CD4-positive, alpha-beta T cell treated with Interleukin-17A for 4 hours (primary cell): ENCODE results near the gene LTB4R2.

ENCODE experiments used
- DNase-seq: peaks from one replicate; pipeline ENCODE4 v3.0.0-alpha.2; 2020; ENCODE audit warnings: mixed read lengths

The LTB4R2 gene

GRCh38 chr14:24277606-24278321, 32.2 kb upstream of the LTB4R2 start:
- DNase-seq = no peak

- no peak for DNase-seq
Observed at GRCh38 chr14:24278424-24278823, 31.5 kb upstream of the LTB4R2 start.

GRCh38 chr14:24279301-24280186, 30.4 kb upstream of the LTB4R2 start:
- peak; percentile 53 for DNase-seq

GRCh38 chr14:24280797-24281460, 29.0 kb upstream of the LTB4R2 start:
- no peak for DNase-seq

- DNase-seq = no peak
Observed at GRCh38 chr14:24281636-24282035, 28.3 kb upstream of the LTB4R2 start.

GRCh38 chr14:24282736-24283135, 27.2 kb upstream of the LTB4R2 start:
- DNase-seq = no peak

GRCh38 chr14:24283796-24284460, 26.0 kb upstream of the LTB4R2 start:
- DNase-seq = no peak

GRCh38 chr14:24284501-24285035, 25.4 kb upstream of the LTB4R2 start:
- DNase-seq = no peak

- no peak for DNase-seq
Observed at GRCh38 chr14:24285351-24285750, 24.6 kb upstream of the LTB4R2 start.

- no peak for DNase-seq
Observed at GRCh38 chr14:24286996-24287395, 22.9 kb upstream of the LTB4R2 start.

- no peak for DNase-seq
Observed at GRCh38 chr14:24289649-24290280, 20.2 kb upstream of the LTB4R2 start.

GRCh38 chr14:24290746-24291145, 19.2 kb upstream of the LTB4R2 start:
- DNase-seq = no peak

GRCh38 chr14:24291446-24292117, 18.4 kb upstream of the LTB4R2 start:
- DNase-seq = no peak

GRCh38 chr14:24292118-24292807, 17.7 kb upstream of the LTB4R2 start:
- no peak for DNase-seq

GRCh38 chr14:24293525-24293924, 16.4 kb upstream of the LTB4R2 start:
- no peak for DNase-seq

GRCh38 chr14:24296341-24297157, 13.4 kb upstream of the LTB4R2 start:
- DNase-seq = peak; percentile 78

GRCh38 chr14:24297190-24297964, 12.6 kb upstream of the LTB4R2 start:
- DNase-seq = no peak

GRCh38 chr14:24298892-24299254, 11.1 kb upstream of the LTB4R2 start:
- peak; percentile 18 for DNase-seq
